Measurements from ENCODE around the gene CAVIN1. TPM values are rescaled to one million over a fixed set of nuclear protein-coding genes. Genes with fewer than 3 reads are reported as not detected.
"Not testable (repeated sequence)": the region's sequence is repeated elsewhere in the genome, so short reads cannot be mapped to it uniquely, and the experiment has no call there.

The CAVIN1 gene, protein sequence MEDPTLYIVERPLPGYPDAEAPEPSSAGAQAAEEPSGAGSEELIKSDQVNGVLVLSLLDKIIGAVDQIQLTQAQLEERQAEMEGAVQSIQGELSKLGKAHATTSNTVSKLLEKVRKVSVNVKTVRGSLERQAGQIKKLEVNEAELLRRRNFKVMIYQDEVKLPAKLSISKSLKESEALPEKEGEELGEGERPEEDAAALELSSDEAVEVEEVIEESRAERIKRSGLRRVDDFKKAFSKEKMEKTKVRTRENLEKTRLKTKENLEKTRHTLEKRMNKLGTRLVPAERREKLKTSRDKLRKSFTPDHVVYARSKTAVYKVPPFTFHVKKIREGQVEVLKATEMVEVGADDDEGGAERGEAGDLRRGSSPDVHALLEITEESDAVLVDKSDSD
- 1 to 10 TPM; 2.4 to 4.3 TPM for total RNA-seq

DNA sequence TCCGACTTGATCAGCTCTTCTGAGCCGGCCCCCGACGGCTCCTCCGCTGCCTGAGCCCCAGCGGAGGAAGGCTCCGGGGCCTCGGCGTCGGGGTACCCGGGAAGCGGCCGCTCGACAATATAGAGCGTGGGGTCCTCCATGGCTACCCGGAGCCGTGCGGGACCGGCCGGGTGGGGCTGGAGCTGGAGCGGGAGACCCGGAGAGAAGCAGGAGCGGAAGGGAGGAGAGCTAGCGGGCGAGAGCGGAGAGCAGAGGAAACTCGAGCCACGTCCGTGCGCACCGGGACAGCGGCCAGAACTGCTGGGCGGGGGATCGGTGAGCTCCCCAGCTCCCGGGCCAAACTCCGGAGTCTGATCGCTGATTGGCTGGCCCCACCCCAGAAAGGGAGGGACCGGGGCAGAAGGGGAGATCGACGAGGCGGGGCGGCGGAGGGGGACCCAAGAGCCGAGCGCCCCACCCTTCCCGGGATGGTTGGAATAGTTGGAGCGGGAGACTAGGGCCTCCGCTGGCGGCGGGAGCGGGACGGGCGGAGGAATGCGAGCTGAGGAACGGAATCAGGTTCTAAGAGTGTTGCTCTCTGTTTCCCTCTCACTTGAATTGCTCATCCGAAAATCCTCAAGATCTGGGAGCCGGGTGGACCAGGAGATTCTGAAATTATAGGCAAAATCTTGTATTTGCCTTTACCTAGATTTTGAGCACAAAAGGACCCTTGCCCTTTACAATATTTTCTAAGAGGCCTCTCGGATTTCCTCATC, at the start of gene CAVIN1:
CAVIN1 (minus strand) TSS at position 299 of the 755 bp plus-strand sequence; CDS start at position 140, 159 bp downstream.
- peaks cover 40% of the 10 kb centered on the region for H3K27me3 Mint-ChIP-seq (ENCODE audit: low read depth)
- H3K4me1 Mint-ChIP-seq (ENCODE audit: low read depth), result peaks cover 31% of the 10 kb centered on the region
- DNase-seq, result peak; percentile 50 to 52
- H3K36me3 Mint-ChIP-seq (ENCODE audit: insufficient read depth in 2 of 2), result no peaks in the 10 kb centered on the region
- no peak within 1 kb of the TSS for H3K27ac Mint-ChIP-seq
- H3K4me3 Mint-ChIP-seq, result peak within 1 kb of the TSS; percentile 82 to 91
- ATAC-seq (replicated peaks in 1 of 2), result peak; percentile 44 to 51
- H3K9me3 Mint-ChIP-seq, result no peaks in the 10 kb centered on the region

DNA sequence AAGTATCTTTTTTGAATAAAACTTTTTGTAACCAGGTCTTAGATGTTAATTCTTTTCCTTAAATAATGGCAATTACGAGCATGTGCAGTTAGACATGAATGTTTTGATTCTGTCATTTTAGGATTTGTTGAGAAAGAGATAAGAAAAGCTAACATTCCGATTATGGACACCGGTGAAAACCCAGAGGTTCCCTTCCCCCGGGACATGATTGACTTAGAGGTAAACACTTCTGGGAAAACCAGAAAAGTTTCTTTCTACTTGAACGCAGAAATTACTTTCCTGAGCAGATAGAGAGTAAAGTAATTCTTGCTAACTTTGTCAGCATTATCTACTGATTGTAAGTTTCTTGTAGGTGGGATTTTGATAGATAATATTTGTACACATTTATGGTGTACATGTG, 44.8 kb upstream of the CAVIN1 start:
- Mint-ChIP-seq H3K4me3 (no peak overlapping the region), H3K4me1 (ENCODE audit: low read depth) (no peaks in the 10 kb centered on the region), H3K27me3 (ENCODE audit: low read depth) (no peaks in the 10 kb centered on the region), H3K27ac (no peak overlapping the region), H3K36me3 (ENCODE audit: insufficient read depth in 2 of 2) (peaks cover 0 to 7% of the 10 kb centered on the region in 2 donors), H3K9me3 (no peaks in the 10 kb centered on the region)
- no peak for DNase-seq
- ATAC-seq (replicated peaks in 1 of 2), result no peak

DNA sequence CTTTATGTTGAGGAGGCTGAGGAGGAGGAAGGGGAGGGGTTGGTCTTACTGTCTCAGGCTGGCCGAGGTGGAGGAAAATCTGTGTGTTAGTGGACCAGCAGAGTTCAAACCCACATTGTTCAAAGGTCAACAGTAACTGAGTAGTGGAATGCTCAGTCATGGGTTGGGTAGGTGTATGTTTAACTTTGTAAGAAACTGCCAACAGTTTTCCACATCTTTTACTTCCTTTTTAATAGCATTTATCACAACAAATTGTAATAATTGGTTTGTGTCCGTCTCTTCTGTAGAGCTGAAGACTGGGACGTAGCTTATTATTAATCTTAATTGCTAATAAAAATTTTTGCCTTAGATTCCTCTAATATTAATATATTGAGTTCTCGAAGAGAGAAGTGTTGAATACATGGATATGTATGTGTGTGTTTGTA, 40.9 kb upstream of the CAVIN1 start:
- no peaks in the 10 kb centered on the region for H3K9me3 Mint-ChIP-seq

GRCh38 chr17:42460371-42460770, 37.3 kb upstream of the CAVIN1 start:
- H3K4me3 Mint-ChIP-seq, result peak overlapping the region; percentile 91 to 94
- H3K9me3 Mint-ChIP-seq, result peaks cover 0 to 1% of the 10 kb centered on the region in 2 donors
- peak overlapping the region; percentile 80 for H3K27ac Mint-ChIP-seq
- ATAC-seq (replicated peaks in 1 of 2) (no peak), DNase-seq (no peak)
- peaks cover 2% of the 10 kb centered on the region in 2 donors for H3K36me3 Mint-ChIP-seq (ENCODE audit: insufficient read depth in 2 of 2)
- H3K4me1 Mint-ChIP-seq (ENCODE audit: low read depth), result peaks cover 40% of the 10 kb centered on the region
- H3K27me3 Mint-ChIP-seq (ENCODE audit: low read depth), result no peaks in the 10 kb centered on the region

More for the DNA sequence above, 40.9 kb upstream of the CAVIN1 start:
- H3K4me3 Mint-ChIP-seq, result no peak overlapping the region
- H3K36me3 Mint-ChIP-seq (ENCODE audit: insufficient read depth in 2 of 2), result peaks cover 0 to 4% of the 10 kb centered on the region in 2 donors
- H3K27me3 Mint-ChIP-seq (ENCODE audit: low read depth), result no peaks in the 10 kb centered on the region
- ATAC-seq (replicated peaks in 1 of 2), result no peak
- no peak for DNase-seq
- no peak overlapping the region for H3K27ac Mint-ChIP-seq
- H3K4me1 Mint-ChIP-seq (ENCODE audit: low read depth), result peaks cover 14% of the 10 kb centered on the region

GRCh38 chr17:42459801-42460281, 36.8 kb upstream of the CAVIN1 start:
- peak; percentile 31 to 37 for ATAC-seq (replicated peaks in 1 of 2)
- Mint-ChIP-seq H3K27me3 (ENCODE audit: low read depth) (no peaks in the 10 kb centered on the region), H3K9me3 (peaks cover 0 to 1% of the 10 kb centered on the region in 2 donors), H3K36me3 (ENCODE audit: insufficient read depth in 2 of 2) (peaks cover 2% of the 10 kb centered on the region in 2 donors), H3K4me1 (ENCODE audit: low read depth) (peaks cover 40% of the 10 kb centered on the region), H3K4me3 (peak overlapping the region; percentile 91 to 94), H3K27ac (peak overlapping the region; percentile 80)
- DNase-seq, result peak in 1 of 2 donors; percentile 9

- DNase-seq, result peak; percentile 46 to 60
- peak; percentile 29 to 41 for ATAC-seq (replicated peaks in 1 of 2)
- H3K9me3 Mint-ChIP-seq, result peaks cover 0 to 1% of the 10 kb centered on the region in 2 donors
- H3K27me3 Mint-ChIP-seq (ENCODE audit: low read depth), result no peaks in the 10 kb centered on the region
- H3K4me3 Mint-ChIP-seq, result peak overlapping the region; percentile 91 to 94
- H3K36me3 Mint-ChIP-seq (ENCODE audit: insufficient read depth in 2 of 2), result peaks cover 2% of the 10 kb centered on the region in 2 donors
- peak overlapping the region; percentile 94 for H3K27ac Mint-ChIP-seq
- peaks cover 40% of the 10 kb centered on the region for H3K4me1 Mint-ChIP-seq (ENCODE audit: low read depth)
Observed at GRCh38 chr17:42459256-42459800, 36.3 kb upstream of the CAVIN1 start.

DNA sequence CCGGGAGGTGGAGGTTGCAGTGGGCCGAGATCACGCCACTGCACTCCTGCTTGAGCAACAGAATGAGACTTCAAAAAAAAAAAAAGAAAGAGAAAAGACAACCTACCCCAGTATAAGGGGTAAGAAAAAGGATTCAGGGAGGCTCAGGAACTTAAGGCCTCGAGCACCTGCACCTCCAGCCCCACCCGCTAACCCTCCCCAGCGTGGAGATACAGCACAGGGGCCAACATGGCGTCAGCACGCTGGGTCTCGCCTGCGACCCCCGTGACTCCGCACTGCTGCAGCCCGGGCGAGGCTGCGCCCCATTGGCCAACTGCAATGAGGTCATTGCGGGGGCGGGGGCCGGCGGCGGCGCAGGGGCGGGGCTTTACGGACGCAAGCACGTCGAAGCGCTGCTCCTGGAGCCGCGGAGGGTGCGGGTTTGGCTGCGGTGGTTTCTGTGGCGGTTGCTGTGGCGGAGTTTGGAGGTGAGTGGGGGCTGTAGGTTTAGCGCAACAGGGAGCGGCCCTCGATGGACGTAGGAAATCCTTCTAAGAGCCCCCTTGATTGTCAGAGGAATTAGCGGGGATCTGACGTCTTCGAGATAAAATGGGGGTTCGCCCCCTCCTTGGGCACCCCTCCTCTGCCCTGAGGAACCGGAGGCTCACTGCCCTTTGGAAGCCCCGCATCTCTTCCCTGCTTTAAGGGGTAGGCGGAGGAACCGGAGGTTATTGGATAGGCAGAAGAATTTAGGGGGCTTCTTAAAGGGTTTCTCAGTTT, 35.6 kb upstream of the CAVIN1 start, which contains the start of gene ATP6V0A1:
ATP6V0A1 (plus strand) TSS at position 382 of the 759 bp plus-strand sequence. CDS start 2,017 bp downstream, outside the sequence.
- DNase-seq (peak; percentile 93 to 94), ATAC-seq (replicated peaks in 1 of 2) (peak; percentile 95 to 96)
- peak within 1 kb of the TSS; percentile 94 for H3K27ac Mint-ChIP-seq
- no peaks in the 10 kb centered on the region for H3K27me3 Mint-ChIP-seq (ENCODE audit: low read depth)
- H3K4me3 Mint-ChIP-seq, result peak within 1 kb of the TSS; percentile 91 to 94
- peaks cover 2% of the 10 kb centered on the region in 2 donors for H3K36me3 Mint-ChIP-seq (ENCODE audit: insufficient read depth in 2 of 2)
- H3K9me3 Mint-ChIP-seq, result peaks cover 0 to 1% of the 10 kb centered on the region in 2 donors
- H3K4me1 Mint-ChIP-seq (ENCODE audit: low read depth), result peaks cover 40% of the 10 kb centered on the region

DNA sequence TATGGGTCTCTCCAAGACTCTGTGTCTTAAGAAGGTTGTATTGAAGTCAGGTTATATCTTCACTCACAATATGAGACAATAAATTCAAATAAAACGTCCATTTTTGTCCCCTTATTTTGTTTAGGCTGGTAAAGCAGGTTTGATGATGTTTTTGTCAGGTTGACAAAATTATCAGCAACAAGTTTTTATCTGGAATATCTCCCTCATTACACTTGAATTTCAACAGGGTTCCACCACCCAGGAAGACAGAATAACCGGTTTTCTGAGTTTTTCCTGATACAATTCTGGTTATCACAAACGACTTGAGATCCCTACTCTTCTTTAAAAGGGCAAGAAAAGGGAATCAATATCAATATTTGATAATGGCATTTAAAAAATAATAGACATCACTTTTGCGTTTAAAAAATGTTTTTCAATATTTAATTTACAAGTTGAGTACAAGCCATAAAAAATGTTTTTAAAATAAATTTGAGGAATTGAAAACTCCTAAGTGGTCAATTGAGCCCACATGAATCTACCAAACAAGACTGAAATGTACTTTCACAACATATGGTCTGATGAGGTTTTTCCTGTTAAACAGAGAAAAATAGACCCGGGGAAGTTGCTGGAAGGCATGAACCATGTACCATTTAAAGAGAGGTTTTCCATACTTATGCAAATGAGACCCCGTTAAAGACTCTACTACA, 34.2 kb upstream of the CAVIN1 start:
- no peak for ATAC-seq (replicated peaks in 1 of 2)
- peak overlapping the region; percentile 12 for H3K27ac Mint-ChIP-seq

GRCh38 chr17:42456223-42457106, 33.4 kb upstream of the CAVIN1 start:
- Mint-ChIP-seq H3K36me3 (ENCODE audit: insufficient read depth in 2 of 2) (peaks cover 2% of the 10 kb centered on the region in 2 donors), H3K27ac (no peak overlapping the region), H3K4me1 (ENCODE audit: low read depth) (peaks cover 40% of the 10 kb centered on the region), H3K9me3 (peaks cover 0 to 1% of the 10 kb centered on the region in 2 donors), H3K27me3 (ENCODE audit: low read depth) (peaks cover 5% of the 10 kb centered on the region), H3K4me3 (peak overlapping the region; percentile 16 to 91)
- ATAC-seq (replicated peaks in 1 of 2) (no peak), DNase-seq (no peak)

More for the DNA sequence above, 34.2 kb upstream of the CAVIN1 start:
- peak overlapping the region; percentile 16 to 91 for H3K4me3 Mint-ChIP-seq
- peaks cover 2% of the 10 kb centered on the region in 2 donors for H3K36me3 Mint-ChIP-seq (ENCODE audit: insufficient read depth in 2 of 2)
- H3K27me3 Mint-ChIP-seq (ENCODE audit: low read depth), result peaks cover 5% of the 10 kb centered on the region
- no peak for DNase-seq
- peaks cover 0 to 1% of the 10 kb centered on the region in 2 donors for H3K9me3 Mint-ChIP-seq
- peaks cover 40% of the 10 kb centered on the region for H3K4me1 Mint-ChIP-seq (ENCODE audit: low read depth)

- not testable (repeated sequence) for H3K27ac Mint-ChIP-seq; H3K27me3 Mint-ChIP-seq (ENCODE audit: low read depth); ATAC-seq (replicated peaks in 1 of 2)
Observed at GRCh38 chr17:42454987-42455386, 31.9 kb upstream of the CAVIN1 start.

DNA sequence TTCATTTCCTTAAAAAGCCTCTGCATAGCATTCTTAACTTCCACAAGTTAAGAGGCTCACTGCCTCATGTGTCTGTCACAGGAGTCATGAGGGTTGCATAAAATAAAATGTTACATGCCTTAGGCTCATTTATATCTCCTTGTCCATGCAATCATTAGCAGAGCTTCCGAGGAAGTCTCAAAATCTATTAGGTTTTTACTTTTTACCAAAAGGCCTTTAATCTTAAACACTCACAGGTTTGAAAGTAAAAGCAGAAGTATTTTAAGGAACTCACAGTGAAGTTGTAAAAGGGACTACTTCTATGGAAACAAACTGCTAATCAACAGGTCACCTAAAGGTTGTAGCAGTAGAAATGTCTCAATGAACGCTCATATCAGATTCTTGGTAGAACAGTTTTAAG, 30.4 kb upstream of the CAVIN1 start:
- Mint-ChIP-seq H3K27ac (no peak overlapping the region), H3K4me1 (ENCODE audit: low read depth) (peaks cover 23% of the 10 kb centered on the region), H3K4me3 (no peak overlapping the region), H3K9me3 (peaks cover 0 to 1% of the 10 kb centered on the region in 2 donors), H3K27me3 (ENCODE audit: low read depth) (peaks cover 5% of the 10 kb centered on the region), H3K36me3 (ENCODE audit: insufficient read depth in 2 of 2) (peaks cover 0 to 2% of the 10 kb centered on the region in 2 donors)
- no peak for DNase-seq
- no peak for ATAC-seq (replicated peaks in 1 of 2)

More at GRCh38 chr17:42454987-42455386, 31.9 kb upstream of the CAVIN1 start:
- H3K36me3 Mint-ChIP-seq (ENCODE audit: insufficient read depth in 2 of 2); H3K4me3 Mint-ChIP-seq; DNase-seq; H3K9me3 Mint-ChIP-seq: not testable (repeated sequence)
- H3K4me1 Mint-ChIP-seq (ENCODE audit: low read depth), result peaks cover 36% of the 10 kb centered on the region

Measured in activated T-cell treated with anti-CD3 and anti-CD28 coated beads, Interleukin-2, amount 50 U/mL, for 72 hours (primary cell).